ENCODE results near the gene TAPT1.

Gene TAPT1

DNA sequence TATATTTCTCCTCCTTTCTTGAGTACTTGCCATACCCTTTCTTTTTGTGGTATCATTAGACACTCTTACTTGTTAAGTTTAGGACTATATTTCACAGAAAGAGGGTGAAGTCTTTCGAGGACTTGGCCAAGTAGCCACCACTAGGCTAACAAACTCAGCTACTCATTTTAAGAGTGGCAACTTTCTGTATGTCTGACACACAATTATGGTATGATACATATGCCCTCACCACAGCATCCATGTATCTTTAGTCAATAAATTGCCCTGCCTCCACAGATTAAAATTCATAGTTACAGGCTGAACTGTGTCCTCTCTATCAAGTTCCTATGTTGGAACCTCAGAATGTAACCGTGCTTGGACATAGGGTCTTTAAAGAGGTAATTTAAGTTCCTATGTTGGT is 23.2 kb downstream of the TAPT1 start:
- Histone ChIP-seq H2AFZ (ENCODE audit: low read length) (no peak overlapping the region), H3K9ac (ENCODE audit: low read depth, low read length, poor library complexity, severe bottlenecking) (no peak overlapping the region), H3K79me2 (ENCODE audit: insufficient read depth, low read length) (peaks cover 81% of the 10 kb centered on the region), H3K4me2 (ENCODE audit: low read depth, low read length, poor library complexity, severe bottlenecking) (no peak overlapping the region), H4K20me1 (ENCODE audit: insufficient read depth, low read length, poor library complexity, severe bottlenecking) (peaks cover 38% of the 10 kb centered on the region), H3K9me2 (replicated peaks; ENCODE audit: low read depth, low read length) (no peaks in the 10 kb centered on the region), H3K9me3 (ENCODE audit: insufficient read depth, low read depth, low read length) (no peaks in the 10 kb centered on the region), H3F3A (ENCODE audit: low read depth) (peaks cover 2% of the 10 kb centered on the region; the same call in 1 of the 2 replicates), H3K36me3 (ENCODE audit: insufficient read depth, low read length) (peaks cover 59% of the 10 kb centered on the region), H3K4me3 (ENCODE audit: low read length, poor library complexity, severe bottlenecking) (no peak overlapping the region), H3K4me1 (ENCODE audit: insufficient read depth, low read length, poor library complexity, severe bottlenecking) (peaks cover 14% of the 10 kb centered on the region), H3K27me3 (ENCODE audit: insufficient read depth, low read length, poor library complexity, severe bottlenecking) (no peaks in the 10 kb centered on the region)
- TF ChIP-seq EZH2phosphoT487 (IDR thresholded peaks at IDR 0.05; ENCODE audit: borderline replicate concordance) (no peak), CTCF (conservative IDR thresholded peaks at IDR 0.05; ENCODE audit: low read length) (no peak)

DNA sequence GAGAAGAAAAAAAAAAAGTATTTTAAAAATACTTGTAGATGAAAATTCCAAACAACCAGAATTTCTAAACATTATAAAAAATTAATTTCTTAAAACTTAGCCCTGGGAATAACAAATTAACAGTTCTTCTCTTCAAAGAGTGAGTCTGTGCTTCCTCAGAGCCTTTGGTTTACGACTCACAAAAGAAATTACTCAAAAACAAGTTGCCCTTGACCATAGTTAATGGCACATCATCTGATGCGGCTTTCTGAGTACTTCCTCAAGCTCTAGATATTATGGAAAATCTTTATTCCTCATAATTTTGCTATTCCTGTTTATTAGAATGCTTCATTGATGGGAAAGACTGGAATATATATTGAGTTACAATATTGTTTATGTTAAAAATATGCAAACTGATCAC is 23.7 kb downstream of the TAPT1 start:
- Histone ChIP-seq H3K4me2 (ENCODE audit: low read depth, low read length, poor library complexity, severe bottlenecking) (no peak overlapping the region), H3K4me1 (ENCODE audit: insufficient read depth, low read length, poor library complexity, severe bottlenecking) (peaks cover 14% of the 10 kb centered on the region), H3K9me2 (replicated peaks; ENCODE audit: low read depth, low read length) (no peaks in the 10 kb centered on the region), H3K27me3 (ENCODE audit: insufficient read depth, low read length, poor library complexity, severe bottlenecking) (no peaks in the 10 kb centered on the region), H3K79me2 (ENCODE audit: insufficient read depth, low read length) (peaks cover 82% of the 10 kb centered on the region), H3K9me3 (ENCODE audit: insufficient read depth, low read depth, low read length) (no peaks in the 10 kb centered on the region), H2AFZ (ENCODE audit: low read length) (no peak overlapping the region), H3F3A (ENCODE audit: low read depth) (peaks cover 2% of the 10 kb centered on the region; the same call in 1 of the 2 replicates), H3K4me3 (ENCODE audit: low read length, poor library complexity, severe bottlenecking) (no peak overlapping the region), H3K9ac (ENCODE audit: low read depth, low read length, poor library complexity, severe bottlenecking) (no peak overlapping the region), H3K36me3 (ENCODE audit: insufficient read depth, low read length) (peaks cover 56% of the 10 kb centered on the region), H4K20me1 (ENCODE audit: insufficient read depth, low read length, poor library complexity, severe bottlenecking) (peaks cover 38% of the 10 kb centered on the region)
- TF ChIP-seq EZH2phosphoT487 (IDR thresholded peaks at IDR 0.05; ENCODE audit: borderline replicate concordance): no peak
- no peak for TF ChIP-seq CTCF (conservative IDR thresholded peaks at IDR 0.05; ENCODE audit: low read length)

DNA sequence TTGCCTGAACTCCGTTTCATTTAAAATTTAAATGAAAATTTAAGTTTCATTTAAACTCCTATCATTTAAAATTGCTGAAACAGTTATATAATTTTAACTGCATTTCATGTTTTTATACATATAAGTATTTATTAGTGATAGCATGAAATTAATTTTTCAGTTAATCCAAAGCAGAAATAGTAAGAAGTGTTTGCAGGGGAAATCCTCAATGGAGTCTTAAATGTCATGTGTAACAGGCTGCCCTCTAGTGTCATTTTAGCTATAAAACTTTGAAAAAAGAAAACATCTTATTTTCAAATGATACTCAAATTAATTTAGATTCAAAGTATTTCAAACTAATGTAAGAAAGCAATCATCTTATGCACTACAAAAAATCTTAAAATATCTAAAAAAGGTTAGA is 27.2 kb downstream of the TAPT1 start:
- H3K4me3 ChIP-seq (ENCODE audit: low read length, poor library complexity, severe bottlenecking): no peak overlapping the region
- H3K36me3 ChIP-seq (ENCODE audit: insufficient read depth, low read length): peaks cover 60% of the 10 kb centered on the region
- H4K20me1 ChIP-seq (ENCODE audit: insufficient read depth, low read length, poor library complexity, severe bottlenecking): peaks cover 20% of the 10 kb centered on the region
- H2AFZ ChIP-seq (ENCODE audit: low read length): no peak overlapping the region
- no peaks in the 10 kb centered on the region for H3F3A ChIP-seq (ENCODE audit: low read depth)
- no peak overlapping the region for H3K4me2 ChIP-seq (ENCODE audit: low read depth, low read length, poor library complexity, severe bottlenecking)
- no peaks in the 10 kb centered on the region for H3K9me2 ChIP-seq (replicated peaks; ENCODE audit: low read depth, low read length)
- peak; percentile 65 for TF ChIP-seq CTCF (conservative IDR thresholded peaks at IDR 0.05; ENCODE audit: low read length)
- TF ChIP-seq EZH2phosphoT487 (IDR thresholded peaks at IDR 0.05; ENCODE audit: borderline replicate concordance): no peak
- no peak overlapping the region for H3K9ac ChIP-seq (ENCODE audit: low read depth, low read length, poor library complexity, severe bottlenecking)
- H3K27me3 ChIP-seq (ENCODE audit: insufficient read depth, low read length, poor library complexity, severe bottlenecking): no peaks in the 10 kb centered on the region
- H3K79me2 ChIP-seq (ENCODE audit: insufficient read depth, low read length): peaks cover 74% of the 10 kb centered on the region
- H3K9me3 ChIP-seq (ENCODE audit: insufficient read depth, low read depth, low read length): no peaks in the 10 kb centered on the region
- peaks cover 13% of the 10 kb centered on the region for H3K4me1 ChIP-seq (ENCODE audit: insufficient read depth, low read length, poor library complexity, severe bottlenecking)

Data from Loucy (cell line).